Stimulated activated effector memory CD8-positive, alpha-beta T cell treated with anti-CD3 and anti-CD28 coated beads, Interleukin-12 subunit alpha, Interleukin-12 subunit beta, amount 100 ng/mL, for 72 hours (primary cell): ENCODE measurements around the gene VPS35L.
"Not testable (repeated sequence)": the region's sequence is repeated elsewhere in the genome, so short reads cannot be mapped to it uniquely, and the experiment has no call there.

Source experiments
- ATAC-seq: fragments of 150-1000 bp; cut with Tn5 transposase; 2 replicates; pipeline ENCODE4 v1.10.0; 2021
- DNase-seq, 2 donors: peaks; one replicate each; pipeline ENCODE4 v3.0.0; 2021 to 2022; ENCODE audit warnings: low spot score in 2 of 2
- H3K27ac Mint-ChIP-seq: one replicate; pipeline ENCODE4 v1.8.0; 2022; ENCODE audit warnings: mild to moderate bottlenecking, mixed read lengths
- H3K36me3 Mint-ChIP-seq: one replicate; pipeline ENCODE4 v1.8.0; 2022; ENCODE audit warnings: mild to moderate bottlenecking, mixed read lengths
- H3K4me1 Mint-ChIP-seq: one replicate; pipeline ENCODE4 v1.8.0; 2022; ENCODE audit warnings: mixed read lengths
- H3K4me3 Mint-ChIP-seq: one replicate; pipeline ENCODE4 v1.8.0; 2022; ENCODE audit warnings: mild to moderate bottlenecking, mixed read lengths
- H3K9me3 Mint-ChIP-seq: one replicate; pipeline ENCODE4 v1.8.0; 2022; ENCODE audit warnings: mixed read lengths

The VPS35L gene

DNA sequence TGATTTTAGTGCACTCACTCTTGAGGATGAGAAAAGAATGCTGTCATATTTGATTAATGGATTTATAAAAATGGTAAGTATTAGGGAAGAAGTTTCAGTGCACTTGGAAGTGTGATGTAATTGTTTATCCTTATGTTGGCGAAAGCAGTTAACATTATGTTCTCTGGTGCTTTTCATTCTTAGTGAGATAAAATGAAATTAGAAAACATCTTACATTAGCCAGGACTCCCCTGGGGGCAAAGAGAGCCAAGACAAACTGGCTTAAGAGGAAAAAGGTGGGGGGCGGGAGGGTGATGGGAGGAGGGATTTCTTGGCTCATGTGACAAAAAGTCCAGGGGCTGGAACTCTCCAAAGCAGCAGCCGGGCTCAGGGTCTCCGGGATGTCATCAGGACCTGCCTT, 89.4 kb downstream of the VPS35L start:
- no peak overlapping the region for H3K27ac Mint-ChIP-seq
- no peaks in the 10 kb centered on the region for H3K9me3 Mint-ChIP-seq
- H3K4me1 Mint-ChIP-seq: peaks cover 9% of the 10 kb centered on the region
- ATAC-seq (no peak), DNase-seq (no peak)
- peaks cover 50% of the 10 kb centered on the region for H3K36me3 Mint-ChIP-seq
- H3K4me3 Mint-ChIP-seq: no peak overlapping the region

DNA sequence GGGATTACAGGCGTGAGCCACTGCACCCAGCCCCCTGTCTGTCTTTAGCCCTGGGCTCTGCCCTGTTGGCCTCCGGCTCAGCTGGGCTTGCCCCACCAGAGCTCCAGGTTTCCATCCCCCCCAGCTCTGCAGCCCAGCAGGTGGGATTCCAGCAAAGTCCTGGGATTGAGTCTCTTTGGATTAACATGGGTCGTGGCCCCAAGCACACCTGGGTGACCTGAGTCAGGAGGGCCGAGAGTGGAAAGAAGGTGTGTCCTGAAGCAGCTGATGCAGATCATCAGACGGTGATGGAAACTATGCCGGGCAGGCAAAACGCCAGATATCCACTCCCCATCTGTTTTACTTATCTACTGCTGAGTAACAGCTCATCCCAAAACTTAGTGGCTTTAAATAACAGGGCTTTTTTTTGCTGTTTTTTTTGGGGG, 90.1 kb downstream of the VPS35L start:
- DNase-seq (no peak), ATAC-seq (no peak)
- no peaks in the 10 kb centered on the region for H3K9me3 Mint-ChIP-seq
- H3K4me1 Mint-ChIP-seq: peaks cover 2% of the 10 kb centered on the region
- H3K36me3 Mint-ChIP-seq: peaks cover 50% of the 10 kb centered on the region
- no peak overlapping the region for H3K4me3 Mint-ChIP-seq
- no peak overlapping the region for H3K27ac Mint-ChIP-seq

DNA sequence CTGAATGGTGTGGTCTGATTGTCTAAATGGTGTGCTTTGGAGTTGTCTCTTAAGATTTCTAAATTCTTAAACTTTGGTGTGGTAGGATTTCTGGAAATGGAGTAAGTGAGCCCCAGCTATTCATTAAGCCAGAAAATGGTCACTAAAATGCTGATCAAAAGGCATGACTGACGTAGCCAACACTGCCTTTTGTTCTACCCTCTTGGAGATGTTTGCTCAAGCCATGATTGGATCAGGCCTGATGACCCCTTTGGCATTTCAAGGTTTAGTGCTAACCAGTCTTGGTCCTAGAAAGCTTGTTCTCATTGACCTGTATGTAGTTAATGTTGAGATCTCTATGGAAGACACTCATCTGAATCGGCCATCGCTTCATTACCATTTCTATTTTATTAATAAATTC, 94.5 kb downstream of the VPS35L start:
- H3K27ac Mint-ChIP-seq: no peak overlapping the region
- DNase-seq (no peak), ATAC-seq (no peak)
- H3K4me3 Mint-ChIP-seq: no peak overlapping the region
- no peaks in the 10 kb centered on the region for H3K4me1 Mint-ChIP-seq
- peaks cover 51% of the 10 kb centered on the region for H3K36me3 Mint-ChIP-seq
- H3K9me3 Mint-ChIP-seq: no peaks in the 10 kb centered on the region

DNA sequence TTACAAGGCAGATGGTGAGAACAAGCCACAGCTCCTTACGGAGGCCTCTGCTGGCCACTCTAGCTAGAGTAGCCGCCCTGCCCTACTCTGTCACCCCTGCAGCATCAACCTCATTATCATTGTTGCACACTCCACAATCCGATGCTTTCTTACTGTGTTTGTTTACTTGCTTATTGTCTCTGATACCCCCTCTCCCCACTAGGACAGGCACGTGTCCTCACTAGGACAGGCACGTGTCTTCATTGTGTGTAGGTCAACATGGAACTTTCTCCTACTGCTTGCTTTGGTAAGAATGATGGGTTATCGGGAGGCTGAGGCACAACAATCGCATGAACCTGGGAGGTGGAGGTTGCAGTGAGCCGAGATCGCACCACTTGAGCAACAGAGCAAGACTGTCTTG, 98.6 kb downstream of the VPS35L start:
- Mint-ChIP-seq H3K36me3 (peaks cover 49% of the 10 kb centered on the region), H3K27ac (no peak overlapping the region), H3K4me3 (no peak overlapping the region), H3K4me1 (no peaks in the 10 kb centered on the region), H3K9me3 (no peaks in the 10 kb centered on the region)
- no peak for ATAC-seq
- no peak for DNase-seq

DNA sequence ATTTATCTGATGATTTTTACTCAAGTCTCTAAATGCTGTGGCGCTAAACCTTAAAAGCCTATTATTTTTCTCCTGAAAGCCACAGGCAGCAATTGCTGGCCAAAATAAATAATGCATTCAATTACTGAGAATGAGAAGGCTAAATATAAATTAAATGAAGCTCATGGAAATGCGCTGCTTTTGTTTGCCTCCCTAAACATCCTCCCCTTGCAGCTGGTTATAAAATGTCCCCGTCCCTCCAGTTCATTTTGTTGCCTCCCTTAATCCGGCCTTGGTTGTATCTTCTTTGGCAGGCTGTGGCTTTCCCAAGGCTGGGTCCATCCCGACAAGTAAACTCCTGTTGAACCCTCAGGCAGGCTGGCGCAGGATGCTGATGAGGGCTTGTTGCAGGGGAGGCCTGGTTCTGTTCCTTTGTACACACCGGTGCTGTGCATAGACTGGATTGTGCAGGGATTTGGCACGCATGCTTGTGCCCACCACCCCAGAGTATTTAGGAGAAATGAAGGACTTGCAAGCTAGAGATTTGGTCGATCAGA, 99.8 kb downstream of the VPS35L start:
- Mint-ChIP-seq H3K4me3 (no peak overlapping the region), H3K9me3 (no peaks in the 10 kb centered on the region), H3K36me3 (peaks cover 48% of the 10 kb centered on the region), H3K4me1 (peaks cover 3% of the 10 kb centered on the region), H3K27ac (no peak overlapping the region)
- ATAC-seq: no peak
- no peak for DNase-seq

DNA sequence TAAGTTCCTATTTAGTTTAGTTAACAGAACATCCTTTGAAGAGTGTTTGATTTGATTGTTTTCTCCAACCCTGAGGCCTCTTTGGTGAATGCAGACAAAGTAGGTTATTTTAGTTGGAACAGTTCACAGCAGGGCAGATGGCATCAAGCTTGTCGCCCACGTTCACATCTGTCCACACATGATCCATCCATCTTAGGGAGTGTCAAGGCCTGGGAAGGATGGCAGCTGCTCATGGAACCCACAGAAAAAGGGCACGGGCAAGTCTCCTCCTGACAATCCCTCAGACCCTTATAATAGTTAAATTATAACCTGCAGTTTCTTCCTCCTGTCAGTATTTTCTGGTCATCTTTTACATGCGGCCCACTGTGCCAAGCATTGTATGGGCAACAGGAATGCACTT, 102.3 kb downstream of the VPS35L start:
- Mint-ChIP-seq H3K9me3 (no peaks in the 10 kb centered on the region), H3K4me1 (peaks cover 5% of the 10 kb centered on the region), H3K27ac (no peak overlapping the region), H3K4me3 (no peak overlapping the region), H3K36me3 (peaks cover 27% of the 10 kb centered on the region)
- ATAC-seq: no peak
- DNase-seq: no peak

DNA sequence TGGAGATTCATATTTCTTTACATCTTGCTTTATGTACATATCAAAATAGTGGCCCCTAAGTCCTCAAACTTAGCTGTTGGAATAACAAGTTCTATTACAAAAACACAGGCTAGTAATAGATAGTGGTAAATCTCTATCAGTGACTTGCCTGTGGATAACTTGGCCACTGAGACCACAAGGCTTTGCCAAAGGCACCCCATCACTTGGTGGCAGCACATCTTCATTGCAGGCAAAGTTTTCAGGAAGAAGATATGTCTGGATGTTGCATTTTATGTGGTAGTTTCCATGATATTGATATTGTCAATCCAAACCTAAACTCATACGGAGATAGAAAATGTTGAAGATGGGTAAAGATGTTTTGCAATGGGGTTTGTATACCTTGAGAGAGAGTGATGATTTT, 104.1 kb downstream of the VPS35L start:
- ATAC-seq (no peak), DNase-seq (no peak)
- Mint-ChIP-seq H3K36me3 (peaks cover 18% of the 10 kb centered on the region), H3K4me1 (peaks cover 5% of the 10 kb centered on the region), H3K4me3 (no peak overlapping the region), H3K27ac (no peak overlapping the region), H3K9me3 (no peaks in the 10 kb centered on the region)

DNA sequence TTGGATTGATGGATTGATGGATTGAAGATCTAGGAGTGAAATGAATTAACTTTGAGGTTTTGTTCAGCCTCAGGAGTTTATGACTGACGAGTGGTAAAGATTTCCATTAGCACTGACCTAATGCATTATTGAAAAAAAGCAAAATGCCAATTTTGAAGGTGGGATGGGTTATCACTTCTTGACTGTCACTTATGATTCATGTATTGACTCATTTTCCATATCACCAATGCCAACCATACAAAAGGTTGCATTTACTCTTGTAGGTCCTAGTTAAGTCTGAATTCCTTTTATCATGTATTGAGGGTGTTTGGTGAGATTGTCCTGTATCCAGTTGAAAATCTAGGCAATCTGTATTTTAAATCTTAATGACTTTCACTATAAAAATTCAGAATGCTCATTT, 104.9 kb downstream of the VPS35L start:
- H3K36me3 Mint-ChIP-seq: peaks cover 12% of the 10 kb centered on the region
- peak; percentile 65 for ATAC-seq

DNA sequence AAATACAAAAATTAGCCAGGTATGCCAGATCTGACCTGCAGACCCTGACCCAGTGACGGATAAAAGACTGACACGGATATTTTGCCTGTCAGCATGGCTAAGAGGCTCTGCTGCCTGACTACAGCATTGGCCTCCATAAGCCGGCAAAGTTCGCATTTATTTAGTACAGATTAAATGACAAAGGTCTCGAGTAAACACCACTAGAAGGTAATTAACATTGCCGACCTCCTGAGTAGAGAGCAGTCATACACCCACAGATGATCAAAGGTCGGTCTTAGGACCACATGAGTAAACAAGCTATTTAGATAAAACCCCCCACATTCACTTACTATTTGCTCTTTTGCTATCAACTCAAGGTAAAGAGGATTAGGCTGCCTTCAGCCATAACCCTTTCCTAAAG, 106.8 kb downstream of the VPS35L start:
- Mint-ChIP-seq H3K4me1 (peaks cover 5% of the 10 kb centered on the region), H3K36me3 (peaks cover 7% of the 10 kb centered on the region), H3K4me3 (no peak overlapping the region), H3K9me3 (peaks cover 3% of the 10 kb centered on the region), H3K27ac (no peak overlapping the region)
- ATAC-seq: no peak
- DNase-seq: no peak

More for the DNA sequence above, 104.9 kb downstream of the VPS35L start:
- peaks cover 5% of the 10 kb centered on the region for H3K4me1 Mint-ChIP-seq
- DNase-seq: no peak
- H3K4me3 Mint-ChIP-seq: no peak overlapping the region
- peaks cover 3% of the 10 kb centered on the region for H3K9me3 Mint-ChIP-seq
- H3K27ac Mint-ChIP-seq: no peak overlapping the region

DNA sequence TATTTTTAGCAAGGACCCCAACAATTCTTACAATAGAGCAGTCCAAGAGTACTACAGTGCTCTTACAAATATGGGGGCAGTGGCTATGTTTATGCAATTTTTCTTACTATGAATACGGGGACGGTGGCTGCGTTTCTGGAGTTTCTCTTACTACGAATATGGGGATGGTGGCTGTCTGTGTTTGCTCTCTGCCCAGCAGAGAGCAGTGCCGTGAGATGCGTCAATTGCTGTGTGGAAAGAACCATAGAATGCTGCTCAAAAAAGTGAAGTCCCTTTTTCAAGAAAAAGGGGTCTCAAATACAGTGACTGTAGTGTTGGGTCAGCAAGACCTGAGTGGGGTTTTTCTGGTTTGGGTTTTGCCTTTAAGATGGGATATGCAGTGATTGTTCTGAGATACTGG, 108.7 kb downstream of the VPS35L start:
- peaks cover 13% of the 10 kb centered on the region for H3K36me3 Mint-ChIP-seq
- DNase-seq: no peak

DNA sequence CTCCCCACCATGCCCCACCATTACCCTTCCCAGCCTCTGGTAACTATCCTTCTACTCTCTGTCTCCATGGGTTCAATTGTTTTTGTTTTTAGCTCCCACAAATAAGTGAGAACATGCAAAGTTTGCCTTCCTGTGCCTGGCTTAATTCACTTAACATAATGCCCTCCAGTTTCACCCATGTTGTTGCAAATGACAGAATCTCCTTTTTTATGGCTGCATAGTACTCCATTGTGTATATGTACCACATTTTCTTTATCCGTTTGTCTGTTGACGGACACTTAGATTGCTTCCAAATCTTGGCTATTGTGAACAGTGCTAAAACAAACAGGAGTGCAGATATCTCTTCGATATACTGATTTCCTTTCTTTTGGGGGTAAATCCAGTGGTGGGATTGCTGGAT, 109.8 kb downstream of the VPS35L start:
- H3K27ac Mint-ChIP-seq, H3K4me1 Mint-ChIP-seq, ATAC-seq, H3K4me3 Mint-ChIP-seq, H3K9me3 Mint-ChIP-seq, DNase-seq: not testable (repeated sequence)
- peaks cover 21% of the 10 kb centered on the region for H3K36me3 Mint-ChIP-seq

More for the DNA sequence above, 108.7 kb downstream of the VPS35L start:
- Mint-ChIP-seq H3K4me3 (no peak overlapping the region), H3K4me1 (peaks cover 5% of the 10 kb centered on the region), H3K9me3 (peaks cover 3% of the 10 kb centered on the region), H3K27ac (no peak overlapping the region)
- ATAC-seq: no peak

DNA sequence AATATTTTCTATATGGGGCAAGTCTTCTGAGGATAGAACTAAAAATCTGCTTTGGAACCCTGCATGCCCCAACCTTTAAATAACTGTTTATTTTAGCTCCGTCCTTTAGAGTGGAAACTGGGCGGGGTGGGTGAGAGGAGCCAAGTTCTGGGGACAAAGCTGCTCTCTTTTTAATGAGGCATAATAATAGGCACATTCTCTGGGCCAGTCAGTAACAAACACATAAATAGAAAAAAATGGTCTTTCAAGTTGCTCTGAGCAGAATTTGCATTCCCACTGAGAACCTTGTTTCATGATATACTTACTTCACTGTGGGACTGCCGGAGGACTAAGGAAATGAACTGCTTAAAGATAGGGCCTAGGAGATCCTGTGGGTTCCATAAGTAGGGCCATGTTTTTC, 111.0 kb downstream of the VPS35L start:
- Mint-ChIP-seq H3K4me3 (no peak overlapping the region), H3K9me3 (peaks cover 3% of the 10 kb centered on the region), H3K27ac (no peak overlapping the region), H3K4me1 (no peaks in the 10 kb centered on the region), H3K36me3 (peaks cover 25% of the 10 kb centered on the region)
- no peak for DNase-seq
- ATAC-seq: no peak

DNA sequence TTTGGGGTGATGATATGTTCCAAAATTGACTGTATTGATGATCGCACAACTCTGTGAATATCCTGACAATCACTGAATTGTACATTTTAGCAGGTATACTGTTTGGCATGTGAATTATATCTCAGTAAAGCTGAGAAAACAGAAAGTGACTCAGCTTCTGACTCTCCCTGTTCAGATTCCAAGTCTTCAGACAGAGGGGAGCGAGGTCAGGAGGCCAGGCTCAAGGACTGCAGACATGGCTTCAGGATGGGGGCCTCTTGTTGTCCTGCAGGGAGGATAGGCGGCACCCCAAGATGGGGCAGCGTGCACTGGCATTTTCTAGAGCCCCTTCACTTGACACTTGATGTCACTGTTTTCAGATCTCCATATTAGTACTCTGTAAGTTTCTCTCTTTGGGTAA, 116.9 kb downstream of the VPS35L start:
- Mint-ChIP-seq H3K4me3 (no peak overlapping the region), H3K36me3 (peaks cover 36% of the 10 kb centered on the region)
- ATAC-seq: no peak

DNA sequence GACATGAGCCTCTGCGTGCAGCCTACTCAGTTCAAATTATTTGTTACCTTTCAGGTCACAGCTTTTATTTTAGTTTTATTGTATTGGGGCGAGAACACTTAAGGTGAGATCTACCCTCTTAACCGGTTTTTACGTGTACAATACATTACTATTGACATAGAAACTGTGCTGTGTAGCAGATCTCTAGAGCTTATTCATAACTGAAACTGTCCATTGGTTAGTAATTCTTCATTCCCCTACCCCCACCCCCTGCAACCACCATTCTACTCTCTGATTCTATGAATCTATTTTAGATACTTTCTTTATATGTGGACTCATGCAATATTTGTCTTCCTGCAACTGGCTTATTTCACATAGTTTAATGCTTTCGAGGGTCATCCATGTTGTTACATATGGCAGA, 119.0 kb downstream of the VPS35L start:
- Mint-ChIP-seq H3K4me3 (no peak overlapping the region), H3K36me3 (peaks cover 29% of the 10 kb centered on the region), H3K4me1 (no peaks in the 10 kb centered on the region), H3K9me3 (no peaks in the 10 kb centered on the region), H3K27ac (no peak overlapping the region)
- DNase-seq: no peak
- peak; percentile 44 for ATAC-seq

More for the DNA sequence above, 116.9 kb downstream of the VPS35L start:
- H3K9me3 Mint-ChIP-seq: no peaks in the 10 kb centered on the region
- no peaks in the 10 kb centered on the region for H3K4me1 Mint-ChIP-seq
- no peak overlapping the region for H3K27ac Mint-ChIP-seq
- no peak for DNase-seq

DNA sequence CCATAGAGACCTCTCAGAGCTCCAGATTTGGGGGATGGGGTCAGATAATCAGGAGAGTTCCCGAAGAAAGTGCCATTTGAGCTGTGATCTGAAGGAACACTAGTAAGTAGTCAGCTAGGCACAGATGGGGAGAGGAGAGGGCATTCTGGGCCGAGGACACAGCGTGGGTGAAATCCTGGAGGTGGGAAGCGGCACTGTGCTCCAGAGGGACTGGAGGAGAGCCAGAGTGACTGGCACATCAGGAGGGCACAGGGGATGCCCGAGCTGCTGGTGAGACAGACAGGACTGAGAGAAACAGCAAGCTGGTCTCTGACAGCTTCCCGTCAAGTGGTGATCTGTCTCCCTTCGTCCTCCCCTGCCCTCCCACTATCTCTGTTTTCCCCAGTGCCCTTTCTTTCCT, 121.9 kb downstream of the VPS35L start:
- DNase-seq (no peak), ATAC-seq (no peak)
- Mint-ChIP-seq H3K4me3 (no peak overlapping the region), H3K9me3 (no peaks in the 10 kb centered on the region), H3K4me1 (no peaks in the 10 kb centered on the region), H3K27ac (peak overlapping the region; percentile 30), H3K36me3 (peaks cover 27% of the 10 kb centered on the region)

DNA sequence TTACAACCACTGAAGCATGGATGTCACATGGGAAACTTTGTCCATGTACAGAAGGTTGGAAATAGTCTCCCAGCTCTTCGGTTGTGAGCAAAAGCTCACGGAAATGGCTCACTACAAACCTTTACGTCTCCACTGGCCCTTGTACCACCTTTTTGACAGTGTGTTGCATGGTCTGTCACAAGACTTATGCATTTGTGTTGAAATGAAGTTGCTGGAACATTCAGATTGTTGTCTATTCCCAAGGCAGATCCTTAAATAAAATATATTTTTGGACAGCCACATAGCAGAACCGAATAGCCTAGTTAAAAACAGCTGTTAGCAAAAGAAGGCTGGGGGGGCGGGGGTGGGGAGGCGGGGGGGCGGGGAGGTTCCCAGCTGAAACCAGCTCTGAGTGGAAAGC, 123.3 kb downstream of the VPS35L start:
- no peaks in the 10 kb centered on the region for H3K9me3 Mint-ChIP-seq

DNA sequence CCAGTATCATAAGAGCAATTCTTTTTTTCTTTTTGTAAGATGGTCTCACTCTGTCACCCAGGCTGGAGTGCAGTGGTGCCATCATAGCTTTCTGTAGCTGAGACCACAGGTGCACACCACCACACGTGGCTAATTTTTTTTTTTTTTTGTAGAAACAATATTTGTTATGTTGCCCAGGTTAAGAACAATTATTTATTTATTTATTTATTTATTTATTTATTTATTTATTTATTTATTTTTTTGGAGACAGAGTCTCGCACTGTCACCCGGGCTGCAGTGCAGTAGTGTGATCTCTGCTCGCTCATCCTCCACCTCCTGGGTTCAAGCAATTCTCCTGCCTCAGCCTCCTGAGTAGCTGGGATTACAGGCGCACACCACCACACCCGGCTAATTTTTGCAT, 123.8 kb downstream of the VPS35L start:
- H3K27ac Mint-ChIP-seq, H3K4me3 Mint-ChIP-seq, H3K4me1 Mint-ChIP-seq, ATAC-seq, H3K9me3 Mint-ChIP-seq, DNase-seq: not testable (repeated sequence)
- H3K36me3 Mint-ChIP-seq: peaks cover 44% of the 10 kb centered on the region

More for the DNA sequence above, 123.3 kb downstream of the VPS35L start:
- Mint-ChIP-seq H3K4me3 (no peak overlapping the region), H3K4me1 (no peaks in the 10 kb centered on the region), H3K27ac (no peak overlapping the region), H3K36me3 (peaks cover 41% of the 10 kb centered on the region)
- no peak for DNase-seq
- ATAC-seq: no peak
